SK-N-SH treated with all-trans-retinoic acid at 6 μM for 48 hours (cell line): ENCODE results near the gene PPFIBP1.

Source experiments
- ATAC-seq: fragments of 200-7000 bp; cut with Tn5 transposase; 3 replicates; pipeline ENCODE4 v1.9.1; 2020; ENCODE audit warnings: mild to moderate bottlenecking, moderate library complexity
- ARNTL ChIP-seq: fragments of 450-650 bp; formaldehyde crosslinking; IDR thresholded peaks from 2 replicates; pipeline ENCODE4 v1.5.0; 2020; ENCODE audit warnings: low read depth, mild to moderate bottlenecking, moderate library complexity, borderline replicate concordance
- BACH2 ChIP-seq: fragments of 250-450 bp; sonication (Bioruptor Pico); IDR thresholded peaks from 2 replicates; pipeline ENCODE4 v1.9.0; 2021; ENCODE audit warnings: mild to moderate bottlenecking, borderline replicate concordance
- CSDC2 ChIP-seq: fragments of 250-450 bp; sonication (Bioruptor Pico); IDR thresholded peaks from 2 replicates; pipeline ENCODE4 v1.5.0; 2020; ENCODE audit warnings: mild to moderate bottlenecking, moderate library complexity
- CSRNP3 ChIP-seq: fragments of 250-450 bp; sonication (Bioruptor Pico); IDR thresholded peaks from 2 replicates; pipeline ENCODE4 v1.5.1; 2021; ENCODE audit warnings: mild to moderate bottlenecking, moderate library complexity
- ESRRG ChIP-seq: fragments of 250-450 bp; sonication (Bioruptor Pico); IDR thresholded peaks from 2 replicates; pipeline ENCODE4 v1.6.1; 2021; ENCODE audit warnings: mild to moderate bottlenecking
- ISL1 ChIP-seq: fragments of 250-450 bp; sonication (Bioruptor Pico); IDR thresholded peaks from 2 replicates; pipeline ENCODE4 v2.1.2; 2022; ENCODE audit warnings: mild to moderate bottlenecking, moderate library complexity
- OSR1 ChIP-seq: fragments of 250-450 bp; sonication (Bioruptor Pico); IDR thresholded peaks from 2 replicates; pipeline ENCODE4 v1.8.0; 2022; ENCODE audit warnings: moderate library complexity, mild to moderate bottlenecking, inconsistent platforms
- PATZ1 ChIP-seq: fragments of 250-450 bp; sonication (Bioruptor Pico); IDR thresholded peaks from 2 replicates; pipeline ENCODE4 v1.8.0; 2020; ENCODE audit warnings: mild to moderate bottlenecking, moderate library complexity, borderline replicate concordance
- POU6F1 ChIP-seq: fragments of 250-450 bp; sonication (Bioruptor Pico); IDR thresholded peaks from 2 replicates; pipeline ENCODE4 v1.8.0; 2021; ENCODE audit warnings: low read depth, mild to moderate bottlenecking, moderate library complexity, borderline replicate concordance
- RARB ChIP-seq: fragments of 250-450 bp; sonication (Bioruptor Pico); IDR thresholded peaks from 2 replicates; pipeline ENCODE4 v1.8.0; 2021; ENCODE audit warnings: mild to moderate bottlenecking, moderate library complexity
- SNAI2 ChIP-seq: fragments of 250-450 bp; sonication (Bioruptor Pico); IDR thresholded peaks from 2 replicates; pipeline ENCODE4 v1.5.0; 2020; ENCODE audit warnings: mild to moderate bottlenecking, moderate library complexity
- TCF4 ChIP-seq: fragments of 250-450 bp; sonication (Bioruptor Pico); IDR thresholded peaks from 2 replicates; pipeline ENCODE4 v1.8.0; 2021; ENCODE audit warnings: mild to moderate bottlenecking, moderate library complexity, borderline replicate concordance
- TOX ChIP-seq: fragments of 250-450 bp; sonication (Bioruptor Pico); IDR thresholded peaks from 2 replicates; pipeline ENCODE4 v1.8.0; 2021; ENCODE audit warnings: mild to moderate bottlenecking, moderate library complexity, borderline replicate concordance
- TSHZ2 ChIP-seq: fragments of 250-450 bp; sonication (Bioruptor Pico); IDR thresholded peaks from 2 replicates; pipeline ENCODE4 v1.5.0; 2020; ENCODE audit warnings: mild to moderate bottlenecking, moderate library complexity
- ZC3H10 ChIP-seq: fragments of 250-450 bp; sonication (Bioruptor Pico); IDR thresholded peaks from 2 replicates; pipeline ENCODE4 v1.5.1; 2021; ENCODE audit warnings: mild to moderate bottlenecking, moderate library complexity
- ZFP3 ChIP-seq: fragments of 250-450 bp; sonication (Bioruptor Pico); IDR thresholded peaks from 2 replicates; pipeline ENCODE4 v1.5.0; 2020; ENCODE audit warnings: mild to moderate bottlenecking, moderate library complexity
- ZFP30 ChIP-seq: fragments of 450-650 bp; formaldehyde crosslinking; IDR thresholded peaks from 2 replicates; pipeline ENCODE4 v1.5.0; 2022; ENCODE audit warnings: mild to moderate bottlenecking, moderate library complexity
- ZNF565 ChIP-seq: fragments of 450-650 bp; formaldehyde crosslinking; conservative IDR thresholded peaks from 2 replicates; pipeline ENCODE4 v1.5.0; 2020; ENCODE audit warnings: low read depth, mild to moderate bottlenecking, moderate library complexity
- ZNF70 ChIP-seq: fragments of 450-650 bp; formaldehyde crosslinking; IDR thresholded peaks from 2 replicates; pipeline ENCODE4 v1.5.0; 2020; ENCODE audit warnings: mild to moderate bottlenecking, moderate library complexity
- ZNF8 ChIP-seq: fragments of 450-650 bp; formaldehyde crosslinking; IDR thresholded peaks from 2 replicates; pipeline ENCODE4 v1.5.0; 2020; ENCODE audit warnings: mild to moderate bottlenecking, moderate library complexity

PPFIBP1 gene

GRCh38 chr12:27477049-27477448, 47.0 kb upstream of the PPFIBP1 start:
- ATAC-seq: no peak
- no peak for TF ChIP-seq ZFP3 (CRISPR knock-in tag)
- no peak for TF ChIP-seq ZNF70
- TF ChIP-seq TSHZ2 (CRISPR knock-in tag): no peak
- no peak for TF ChIP-seq ISL1 (CRISPR knock-in tag)
- no peak for TF ChIP-seq CSRNP3 (CRISPR knock-in tag)
- no peak for TF ChIP-seq ZC3H10 (CRISPR knock-in tag)
- TF ChIP-seq ZNF8 (CRISPR knock-in tag): no peak
- TF ChIP-seq OSR1 (CRISPR knock-in tag): no peak
- TF ChIP-seq PATZ1 (CRISPR knock-in tag): no peak
- TF ChIP-seq TCF4: no peak
- no peak for TF ChIP-seq BACH2 (CRISPR knock-in tag)
- TF ChIP-seq ZNF565 (CRISPR knock-in tag): no peak
- TF ChIP-seq TOX (CRISPR knock-in tag): no peak
- no peak for TF ChIP-seq RARB (CRISPR knock-in tag)
- no peak for TF ChIP-seq ZFP30 (CRISPR knock-in tag)
- no peak for TF ChIP-seq ESRRG (CRISPR knock-in tag)
- no peak for TF ChIP-seq SNAI2 (CRISPR knock-in tag)

- no peak for ATAC-seq
- TF ChIP-seq TOX (CRISPR knock-in tag): no peak
- TF ChIP-seq OSR1 (CRISPR knock-in tag): no peak
- TF ChIP-seq ZFP3 (CRISPR knock-in tag): no peak
- no peak for TF ChIP-seq PATZ1 (CRISPR knock-in tag)
- TF ChIP-seq TCF4: no peak
- no peak for TF ChIP-seq ZNF70
- no peak for TF ChIP-seq ARNTL (CRISPR knock-in tag)
Observed at GRCh38 chr12:27478949-27479348, 45.1 kb upstream of the PPFIBP1 start.

- ATAC-seq: no peak
- TF ChIP-seq ESRRG (CRISPR knock-in tag): no peak
- no peak for TF ChIP-seq ZNF70
- TF ChIP-seq TSHZ2 (CRISPR knock-in tag): no peak
- no peak for TF ChIP-seq CSDC2 (CRISPR knock-in tag)
- no peak for TF ChIP-seq ZNF565 (CRISPR knock-in tag)
- no peak for TF ChIP-seq POU6F1
- no peak for TF ChIP-seq TCF4
- no peak for TF ChIP-seq ZFP3 (CRISPR knock-in tag)
- no peak for TF ChIP-seq ARNTL (CRISPR knock-in tag)
- TF ChIP-seq TOX (CRISPR knock-in tag): no peak
- TF ChIP-seq, all 23 proteins: peak for 0
Observed at GRCh38 chr12:27480016-27480415, 44.0 kb upstream of the PPFIBP1 start.
